ENCODE results near the gene C1orf226.

The C1orf226 gene

DNA sequence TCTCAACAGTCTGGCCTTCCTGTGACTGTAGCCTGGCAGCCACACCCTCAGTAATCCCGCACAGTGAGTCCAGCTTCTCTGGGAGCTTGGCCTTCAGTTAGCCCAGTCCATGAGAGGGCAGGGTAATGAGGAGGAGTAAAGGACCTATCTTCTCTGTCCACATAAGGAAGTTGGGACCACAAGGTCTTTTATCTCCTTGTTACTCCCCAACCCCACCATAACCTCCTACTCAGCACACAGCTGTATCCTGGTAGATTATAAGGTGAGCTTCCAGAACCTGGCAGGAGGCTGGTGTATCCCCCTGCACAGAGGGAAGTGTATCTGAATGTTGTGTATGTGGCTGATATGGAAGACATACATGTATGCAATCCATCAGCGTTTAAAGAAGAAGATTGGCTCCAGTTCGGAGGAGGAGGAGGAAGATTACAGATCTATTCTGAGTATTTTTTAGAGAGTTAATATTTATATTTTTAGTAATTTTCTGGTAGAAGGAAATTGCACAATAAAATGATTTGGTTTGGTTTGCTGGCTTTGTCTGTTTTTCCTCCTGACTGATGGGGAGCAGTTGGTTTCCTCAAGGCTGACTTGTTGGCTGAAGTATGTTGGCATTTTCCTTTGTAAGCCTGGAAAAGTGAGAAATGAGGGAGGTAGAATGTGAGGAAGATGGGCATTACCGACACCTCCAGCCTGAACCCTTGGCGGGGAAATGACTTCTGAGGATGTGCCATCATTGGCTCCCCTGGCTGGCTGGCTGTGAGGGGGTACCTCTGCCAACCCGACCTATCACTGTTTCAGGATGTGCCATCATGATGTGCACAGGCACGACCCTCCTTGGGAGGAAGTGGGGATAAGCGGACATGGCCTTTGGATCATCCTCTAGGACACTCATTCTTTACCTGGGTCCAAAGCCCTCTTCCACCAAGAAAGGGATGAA lies 5.0 kb downstream of the C1orf226 start:
- no peak for DNase-seq

DNA sequence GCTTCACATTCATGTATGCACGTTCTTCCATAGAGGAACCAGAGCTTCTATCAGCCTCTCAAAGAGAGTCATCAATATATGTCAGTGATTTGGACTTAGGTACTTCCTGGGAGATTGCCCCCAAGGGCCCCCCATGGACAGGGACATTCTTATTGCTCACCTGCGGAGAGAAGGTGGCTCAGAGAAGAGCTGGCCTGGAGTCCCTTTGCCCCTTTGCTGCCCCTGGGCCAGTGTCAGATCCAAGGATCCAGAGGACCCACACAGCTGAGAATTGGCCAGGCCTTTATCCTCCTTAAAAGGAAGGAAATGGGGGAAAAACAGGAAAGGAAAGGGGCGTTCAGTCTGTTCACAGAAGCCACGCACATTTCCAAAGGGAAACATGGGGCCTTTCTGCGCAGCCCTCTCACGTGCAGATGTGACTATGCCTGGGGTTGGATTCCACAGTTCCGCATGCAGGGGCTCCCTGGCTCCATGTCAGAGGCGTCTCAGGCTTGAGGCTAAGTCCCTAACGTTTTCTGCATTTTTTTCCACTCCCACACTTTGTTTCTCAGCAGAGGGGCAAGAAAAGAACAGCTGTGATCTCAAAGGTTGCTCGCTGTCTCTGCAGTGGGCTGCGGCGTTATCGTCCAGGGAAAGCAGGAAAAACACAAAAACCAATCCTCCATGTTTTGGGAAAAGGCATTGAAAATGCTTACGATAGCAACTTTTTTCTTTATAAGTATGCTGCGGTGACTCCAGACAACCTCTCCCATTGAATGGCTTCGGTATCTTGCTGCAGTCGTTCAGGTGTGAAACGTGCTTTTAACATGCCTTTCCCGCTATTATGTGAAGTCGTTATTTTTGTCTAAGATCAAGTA lies 5.9 kb downstream of the C1orf226 start:
- no peak for DNase-seq

DNA sequence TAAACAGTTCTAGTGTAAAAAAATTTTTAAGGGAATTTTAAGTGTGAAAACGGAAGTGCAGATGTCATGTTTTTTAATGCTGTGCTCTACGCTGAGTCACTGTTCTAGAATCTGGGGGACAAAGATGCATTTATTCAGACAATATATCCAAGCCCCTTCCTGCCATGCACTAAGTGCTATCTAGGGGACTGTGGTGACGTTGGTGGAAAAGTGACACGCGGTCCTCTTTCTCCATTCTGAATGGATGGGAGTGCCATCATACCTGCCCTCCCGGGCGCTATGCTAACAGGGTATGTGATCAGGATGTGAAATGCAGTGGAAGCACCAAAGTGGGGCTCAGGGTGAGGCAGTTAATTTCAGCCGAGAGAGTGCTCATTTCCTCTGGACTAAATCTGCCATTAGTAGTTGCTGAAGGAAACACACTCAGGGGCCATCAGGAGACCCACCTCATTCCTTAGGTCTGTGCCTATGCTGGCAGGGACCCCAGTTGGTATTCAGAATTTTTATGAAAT lies 6.6 kb downstream of the C1orf226 start:
- no peak for DNase-seq

DNA sequence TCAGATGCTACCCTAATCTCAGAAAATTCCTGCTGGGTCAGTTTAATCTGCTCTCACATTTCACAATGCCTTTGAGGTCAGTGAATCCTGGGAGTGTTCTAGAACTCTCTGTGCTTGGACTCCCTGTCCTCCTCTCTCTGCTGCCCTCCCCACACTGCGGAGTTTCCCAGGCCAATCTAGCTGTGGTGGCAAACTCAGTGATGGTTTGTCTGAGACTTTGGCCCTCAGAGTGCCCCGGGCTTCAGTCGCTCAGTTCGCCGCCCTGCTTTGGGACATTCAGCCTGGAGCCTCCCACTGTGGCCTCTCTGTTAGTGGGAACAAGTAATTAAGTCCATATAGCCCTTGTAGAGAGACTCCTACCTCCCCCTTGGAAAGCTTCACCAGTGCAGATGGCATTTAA lies 7.1 kb downstream of the C1orf226 start:
- DNase-seq: no peak

DNA sequence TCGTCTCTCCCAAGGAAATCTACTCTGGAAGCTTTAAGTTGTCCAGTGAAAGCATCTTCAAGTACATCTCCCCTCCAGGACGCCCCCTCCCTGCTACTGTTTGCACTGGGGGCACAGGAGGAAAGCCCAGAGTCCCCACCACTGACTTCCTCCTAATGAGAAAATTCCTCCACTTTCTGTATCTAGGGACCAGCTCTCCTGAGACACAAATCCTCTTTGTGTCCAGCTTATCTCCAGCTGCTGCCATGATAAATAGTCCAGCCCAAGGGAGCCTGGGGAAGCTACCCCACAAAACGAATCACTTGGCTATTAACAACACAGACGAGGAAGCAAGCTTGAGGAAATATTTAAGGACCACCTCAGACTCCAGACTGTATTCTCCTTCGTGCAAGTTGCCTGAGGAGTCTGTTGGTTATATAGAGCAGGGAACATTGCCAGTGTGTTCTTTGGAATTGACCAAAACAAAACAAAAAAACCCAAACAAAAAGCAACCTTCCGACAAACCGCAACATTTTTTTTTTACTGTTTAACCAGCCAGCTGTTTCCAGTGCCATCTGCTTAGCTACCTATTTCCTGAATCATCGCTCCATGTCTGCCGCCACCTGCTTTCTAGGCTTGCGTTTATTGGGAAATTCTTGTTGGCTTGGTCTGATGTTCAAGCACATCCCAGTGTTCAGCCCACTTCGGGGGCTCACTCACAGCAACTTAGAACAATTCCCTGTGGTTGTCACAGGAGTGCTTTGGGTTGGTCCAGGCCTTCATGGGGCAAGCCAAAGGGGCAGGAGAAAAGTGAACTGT lies 7.7 kb downstream of the C1orf226 start:
- DNase-seq: no peak

DNA sequence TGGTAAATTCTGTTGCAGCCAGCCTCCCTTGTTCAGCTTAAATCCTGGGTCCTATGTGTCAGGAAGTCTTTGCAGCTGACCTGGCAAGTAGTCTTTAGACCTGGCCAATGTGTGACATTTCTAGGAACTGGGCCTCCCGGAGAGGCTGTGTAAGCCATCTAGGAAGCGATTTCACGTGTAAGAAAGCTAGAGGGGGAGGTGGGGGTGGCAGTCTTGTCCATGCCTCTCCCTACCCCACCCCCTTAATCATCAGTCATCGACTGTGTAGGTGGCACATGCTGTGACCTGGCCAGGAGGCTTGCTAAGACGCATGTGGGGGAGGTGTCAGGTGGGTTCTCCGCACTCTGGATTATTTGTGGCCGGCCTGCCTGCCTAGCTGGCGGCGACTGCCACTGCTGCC lies 8.4 kb downstream of the C1orf226 start:
- DNase-seq: no peak

DNA sequence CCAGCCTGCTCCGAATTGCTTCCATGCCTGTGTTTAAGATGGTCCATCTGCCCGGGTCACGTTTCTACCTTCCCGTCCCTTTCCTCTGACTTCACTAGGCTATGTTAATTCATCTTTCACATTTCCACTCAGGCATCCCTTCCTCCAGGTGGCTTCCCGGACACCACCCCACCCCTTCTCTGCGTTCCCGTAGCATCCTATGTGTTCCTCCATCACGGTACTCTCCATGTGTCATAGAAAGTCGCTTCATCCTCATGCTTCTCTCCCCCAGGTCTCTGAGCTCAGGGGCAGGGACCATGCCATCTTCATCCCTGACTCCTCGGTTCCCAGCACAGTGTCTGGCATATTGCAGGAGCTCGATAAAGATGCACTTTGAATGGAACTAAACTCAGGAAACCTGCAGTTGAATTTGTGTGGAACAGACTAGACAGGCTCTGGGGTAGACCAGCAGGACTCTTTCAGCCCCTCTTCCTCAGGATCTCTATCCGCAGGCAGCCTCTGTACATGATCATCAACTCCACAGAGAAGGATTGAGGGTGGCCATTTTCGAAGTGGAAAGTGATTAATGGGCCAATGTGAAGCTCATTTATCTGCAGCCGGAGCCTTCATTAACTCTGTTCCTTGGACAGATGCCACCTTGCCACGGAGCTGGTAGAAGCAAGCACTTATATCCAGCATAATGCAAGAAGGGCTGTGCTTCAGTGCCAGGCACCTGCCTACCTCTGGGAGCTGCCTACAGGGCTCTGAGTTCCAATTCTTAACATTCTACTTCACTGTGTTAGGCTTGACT lies 9.1 kb downstream of the C1orf226 start:
- no peak for DNase-seq

DNA sequence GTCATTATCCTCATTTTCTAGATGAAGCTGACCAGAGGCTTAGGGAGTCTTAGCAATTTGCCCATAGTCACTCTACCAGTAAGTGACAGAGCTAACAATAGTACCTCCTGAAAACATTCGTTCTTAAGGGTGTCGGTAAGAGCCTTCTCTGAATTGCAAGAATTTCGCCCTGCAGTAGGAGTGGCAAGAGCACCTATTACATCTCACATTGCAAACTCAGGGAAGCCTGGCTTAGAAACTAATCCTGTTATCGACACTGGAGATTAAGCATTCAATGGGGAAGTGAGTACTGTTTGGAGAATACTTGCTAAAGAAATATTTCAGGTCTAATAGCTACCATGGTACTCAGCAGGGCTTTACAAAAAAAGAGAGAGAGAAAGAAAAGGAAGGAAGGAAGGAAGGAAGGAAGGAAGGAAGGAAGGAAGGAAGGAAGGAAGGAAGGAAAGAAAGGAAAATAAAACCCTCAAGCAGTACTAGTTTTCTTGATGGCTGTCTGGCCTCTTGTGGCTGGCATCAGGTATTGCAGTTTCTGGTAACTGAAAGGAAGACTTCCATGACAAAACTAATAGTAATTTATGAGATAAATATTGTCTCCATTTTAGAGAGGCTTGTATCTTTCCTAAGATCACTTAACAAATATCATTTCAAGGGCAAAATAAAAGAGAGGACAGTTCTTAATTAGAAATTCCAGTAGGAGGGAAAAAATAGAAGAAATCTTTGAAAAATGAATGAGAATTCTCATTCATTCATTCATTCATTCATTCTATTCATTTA lies 10.4 kb downstream of the C1orf226 start:
- no peak for DNase-seq

DNA sequence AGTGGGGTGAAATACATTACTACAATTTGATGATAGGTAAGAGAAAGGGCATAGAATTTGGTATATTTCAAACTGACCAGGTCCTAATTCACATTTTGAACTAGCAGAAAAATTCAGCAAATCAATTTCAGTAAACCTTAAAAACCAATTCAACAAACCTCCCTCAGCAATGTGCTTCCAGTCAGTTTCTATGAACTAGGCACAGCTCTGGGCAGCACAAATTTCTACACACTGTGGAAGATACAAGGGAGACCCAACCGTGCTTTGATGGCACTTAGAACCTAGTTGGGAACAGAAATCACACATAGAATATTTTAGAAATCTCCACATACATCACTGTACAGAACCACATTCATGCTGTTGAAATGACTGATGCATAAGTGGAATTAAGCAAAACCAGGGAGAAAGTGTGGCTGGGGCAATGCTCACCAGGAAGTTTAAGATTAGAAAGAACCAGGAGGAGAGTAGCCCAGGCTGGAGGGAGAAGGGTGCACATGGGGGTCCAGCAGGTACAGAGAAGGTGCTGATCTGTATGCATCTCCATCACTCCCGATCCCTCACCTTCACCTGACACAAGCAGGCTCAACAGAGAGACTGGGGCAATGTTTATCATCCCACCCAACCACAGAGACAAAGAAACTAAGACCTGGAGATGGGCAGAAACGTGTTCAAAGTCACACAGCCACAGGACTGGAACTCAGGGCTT lies 14.8 kb downstream of the C1orf226 start:
- DNase-seq: no peak

DNA sequence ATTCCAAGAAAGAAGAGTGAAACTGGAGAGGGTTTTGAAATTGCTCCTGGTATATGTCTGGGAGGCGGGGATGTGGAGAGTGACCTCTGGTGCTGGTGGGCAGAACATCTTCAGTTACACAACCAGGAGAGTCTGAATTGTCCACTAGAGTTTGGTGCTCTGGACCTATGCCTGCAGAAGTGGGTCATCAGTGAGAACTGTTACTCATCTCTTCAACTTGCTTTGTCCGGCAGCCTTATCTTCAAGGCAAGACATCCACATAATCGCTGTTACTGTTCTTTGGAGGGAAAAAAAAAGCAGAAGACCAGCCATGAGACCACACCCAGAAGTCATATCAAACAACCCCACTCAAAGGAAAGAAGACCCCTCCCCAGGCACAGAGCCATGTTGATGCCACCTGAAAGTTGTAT lies 15.5 kb downstream of the C1orf226 start:
- DNase-seq: no peak

DNA sequence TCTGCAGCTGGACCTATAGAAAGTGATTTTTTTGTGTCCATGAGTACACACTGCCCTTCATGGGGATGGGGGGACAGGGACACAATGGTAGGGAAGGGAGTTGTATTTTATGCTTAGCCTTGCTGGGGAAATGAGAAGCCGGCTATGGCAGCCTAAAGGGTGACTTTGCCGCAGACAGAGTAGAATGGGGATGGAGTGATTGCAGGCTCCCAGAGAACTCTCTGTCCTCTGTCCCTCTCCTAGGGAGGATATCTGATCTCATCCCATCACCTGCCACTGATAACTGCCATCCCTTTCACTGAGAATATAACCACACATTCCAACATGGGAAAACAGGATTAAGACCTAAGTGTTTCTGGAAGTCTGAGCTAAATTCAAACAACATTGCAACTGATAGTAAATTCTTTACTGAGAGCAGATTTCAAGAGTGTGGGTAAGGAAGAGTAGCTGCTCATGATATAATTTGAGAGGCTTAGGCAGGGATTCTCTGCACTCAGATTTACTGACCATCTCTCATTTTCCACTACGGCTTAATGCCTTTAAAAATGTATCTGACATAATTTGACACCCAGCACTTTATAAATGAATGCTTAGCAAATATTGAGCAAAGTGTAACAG lies 16.5 kb downstream of the C1orf226 start:
- DNase-seq: no peak

DNA sequence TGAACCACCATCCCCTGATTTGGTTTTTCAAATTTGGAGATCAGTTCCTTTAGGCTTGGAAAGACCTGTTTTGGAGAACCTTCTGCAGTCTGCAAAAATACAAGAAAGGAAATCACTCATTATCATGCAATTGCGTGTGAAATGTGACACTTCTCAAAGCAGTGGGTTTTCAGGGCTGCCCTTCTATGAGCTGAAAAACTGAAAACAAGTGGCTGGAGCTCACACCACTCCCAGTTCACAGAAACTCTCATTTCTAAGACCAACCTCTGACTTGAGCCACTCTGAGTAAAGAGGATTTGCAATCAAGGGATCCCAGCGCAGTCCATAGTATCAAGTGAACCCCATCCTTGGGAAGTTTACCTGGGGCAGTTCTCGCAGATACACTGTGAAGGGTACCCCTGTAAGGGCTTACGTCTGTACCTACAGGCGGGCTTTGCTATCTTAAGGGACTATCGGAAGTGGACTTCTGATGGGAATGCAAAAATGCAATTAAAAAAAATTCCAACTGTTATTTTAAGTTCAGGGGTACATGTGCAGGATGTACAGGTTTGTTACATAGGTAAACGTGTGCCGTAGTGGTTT lies 17.6 kb downstream of the C1orf226 start:
- DNase-seq: no peak

DNA sequence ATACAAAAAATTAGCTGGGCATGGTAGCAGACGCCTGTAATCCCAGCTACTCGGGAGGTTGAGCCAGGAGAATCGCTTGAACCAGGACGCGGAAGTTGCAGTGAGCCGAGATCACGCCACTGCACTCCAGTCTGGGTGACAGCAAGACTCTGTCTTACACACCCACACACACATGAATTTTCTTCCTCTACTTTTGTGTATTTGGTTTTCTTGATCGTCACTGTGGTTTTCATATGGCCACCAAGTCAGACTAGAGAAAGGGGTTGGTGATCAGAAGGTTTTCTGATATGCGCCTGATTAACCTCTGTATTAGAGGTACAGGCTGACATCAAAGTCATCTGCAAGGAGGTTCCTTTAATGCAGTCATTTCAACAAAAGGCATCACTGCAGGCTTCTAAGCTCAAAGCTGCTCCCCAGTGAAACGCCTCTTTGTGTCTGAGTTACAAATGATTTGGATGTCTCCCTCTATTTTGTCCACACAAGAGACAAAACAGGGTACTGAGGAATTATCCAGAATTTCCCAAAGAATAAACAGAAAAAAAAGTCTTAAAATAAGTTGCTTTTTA lies 19.3 kb downstream of the C1orf226 start:
- DNase-seq: no peak

DNA sequence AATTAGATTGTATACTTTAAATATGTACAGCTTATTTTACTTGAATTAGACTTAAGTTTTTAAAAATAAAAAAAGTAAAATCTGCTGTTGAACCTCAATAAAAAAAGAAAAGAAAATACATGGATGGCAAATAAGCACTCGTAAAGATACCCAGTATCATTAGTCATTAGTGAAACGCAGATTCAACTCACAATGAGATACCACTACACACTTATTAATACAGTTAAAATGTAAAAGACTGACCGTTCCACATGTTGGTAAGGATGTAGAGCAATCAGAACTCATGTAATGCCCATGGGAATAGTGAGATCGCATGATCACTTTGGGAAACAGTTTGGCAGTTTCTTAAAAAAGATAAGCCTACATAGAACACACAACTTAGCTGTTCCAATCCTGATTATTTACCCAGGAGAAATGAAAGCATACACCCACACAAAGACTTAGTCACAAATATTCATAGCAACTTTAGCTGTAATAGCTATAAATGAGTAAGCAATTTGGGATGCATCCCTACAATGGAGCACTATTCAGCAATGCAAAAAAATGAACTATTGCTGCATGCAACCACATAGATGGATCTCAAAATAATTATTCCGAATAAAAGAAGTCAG lies 23.1 kb downstream of the C1orf226 start:
- DNase-seq: no peak

DNA sequence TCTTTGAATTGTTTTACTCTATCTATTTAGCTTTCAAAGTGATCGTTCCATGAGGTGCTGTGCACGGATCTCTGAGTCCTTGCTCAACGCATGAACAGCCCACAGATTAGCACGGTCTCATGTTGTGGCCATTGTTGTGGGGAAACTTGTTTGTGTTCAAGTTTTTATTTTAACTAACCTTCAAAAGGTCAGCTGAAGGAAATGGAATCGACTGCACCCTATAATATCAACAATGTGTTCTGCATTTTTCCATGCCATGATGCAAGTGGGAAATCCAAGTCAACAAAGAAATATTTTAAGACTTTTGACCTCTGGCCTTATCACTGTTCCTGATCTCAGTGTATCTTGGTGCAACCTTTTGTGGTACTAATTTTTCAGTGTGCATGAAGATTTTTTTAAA lies 24.3 kb downstream of the C1orf226 start:
- DNase-seq: no peak

DNA sequence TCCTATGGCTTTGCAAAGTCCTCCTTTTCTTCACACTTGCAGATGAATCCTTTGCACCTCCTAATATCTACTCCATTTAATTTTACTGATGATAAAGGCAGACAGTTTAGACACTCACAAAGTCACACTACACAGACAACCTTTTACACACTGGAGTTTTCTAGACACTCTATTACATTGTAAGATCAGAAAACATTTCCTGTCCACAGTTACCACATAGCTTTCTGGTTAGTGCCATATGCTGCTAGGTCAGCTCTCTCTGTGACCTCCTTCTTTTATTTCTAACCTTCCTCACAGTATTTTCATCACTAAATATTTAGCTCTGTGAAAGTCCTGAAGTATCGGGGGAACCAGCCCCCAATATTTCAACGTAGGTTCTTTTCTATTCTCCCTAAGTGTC lies 25.3 kb downstream of the C1orf226 start:
- DNase-seq: no peak

DNA sequence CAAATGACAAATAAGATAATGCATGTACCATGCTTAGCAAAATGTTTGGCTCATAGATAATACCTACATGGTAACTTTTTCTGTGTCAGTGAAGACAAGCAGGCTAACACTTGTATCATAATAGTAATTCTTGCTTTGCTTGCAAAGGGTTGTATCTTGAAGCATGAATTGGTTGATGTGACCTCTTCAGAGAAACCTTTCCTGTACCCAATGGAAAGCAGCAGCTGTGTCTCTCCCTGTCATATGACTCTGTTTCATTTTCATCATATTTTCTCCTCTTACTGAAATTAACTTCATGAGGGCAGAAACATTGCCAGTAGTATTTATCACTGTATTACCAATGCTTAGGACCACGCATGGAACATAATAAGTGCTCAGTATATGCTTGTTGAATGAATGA lies 26.0 kb downstream of the C1orf226 start:
- no peak for DNase-seq

DNA sequence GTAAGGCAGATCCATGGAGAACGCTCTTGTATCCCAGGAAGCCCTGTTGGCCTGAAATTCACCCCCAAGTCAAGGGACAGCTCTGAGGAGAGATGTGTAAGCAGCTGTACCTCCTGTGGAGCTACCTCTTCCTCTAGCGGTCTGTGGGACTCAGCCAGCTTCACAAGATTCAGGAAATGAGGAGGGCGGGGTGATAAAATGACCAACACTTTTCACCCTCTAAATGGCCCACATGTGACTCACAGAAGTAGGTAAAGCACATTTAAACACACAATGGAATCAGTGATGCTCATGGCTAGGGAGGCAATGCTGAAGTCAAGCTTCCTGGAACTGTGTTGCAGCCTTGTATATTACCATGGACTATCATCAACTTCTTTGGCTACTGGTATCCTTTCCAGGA lies 30.5 kb downstream of the C1orf226 start, which contains the start of gene SH2D1B:
Gene SH2D1B, minus strand, starts transcription at position 135 of the 400 bp plus-strand sequence. Its CDS starts 120 bp downstream, at position 15.
- DNase-seq: no peak

DNA sequence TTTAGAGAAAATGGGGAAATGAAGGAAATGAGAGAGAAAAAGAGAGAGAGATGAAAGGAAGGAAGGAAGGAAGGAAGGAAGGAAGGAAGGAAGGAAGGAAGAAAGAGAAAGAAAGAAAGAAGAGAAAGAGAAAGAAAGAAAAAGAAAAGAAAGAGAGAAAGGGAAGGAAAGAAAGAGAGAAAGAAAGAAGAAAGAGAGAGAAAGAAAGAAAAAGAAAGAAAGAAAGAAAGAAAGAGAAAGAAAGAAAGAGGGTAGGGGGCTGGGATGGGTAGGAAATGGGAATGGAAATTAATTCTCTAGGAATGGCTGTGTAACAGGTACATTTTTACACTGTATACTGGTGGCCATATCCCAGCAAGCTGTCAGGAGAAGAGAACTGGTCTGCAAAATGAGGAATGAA lies 34.7 kb downstream of the C1orf226 start:
- no peak for DNase-seq
